Trophoblast cell (in vitro differentiated cells and primary cell): ENCODE measurements around the gene STARD3NL.
A peak's percentile ranks its signal among the peaks of the same experiment; 100 is the strongest.

Source experiments
- DNase-seq, 2 donors: peaks; one replicate each; pipeline ENCODE4 v3.0.0-alpha.2; 2016
- H2AFZ ChIP-seq: 2 replicates; pipeline ENCODE4 v1.6.1; 2013; ENCODE audit warnings: low read length, moderate library complexity, mild to moderate bottlenecking; ENCODE audit not compliant: insufficient read depth, poor library complexity
- H2AK5ac ChIP-seq: 2 replicates; pipeline ENCODE4 v1.6.1; 2013; ENCODE audit warnings: mild to moderate bottlenecking, low read length
- H2BK120ac ChIP-seq: 2 replicates; pipeline ENCODE4 v1.6.1; 2013; ENCODE audit warnings: low read length, mild to moderate bottlenecking, moderate library complexity; ENCODE audit not compliant: insufficient read depth, poor library complexity
- H2BK12ac ChIP-seq: 2 replicates; pipeline ENCODE4 v1.6.1; 2013; ENCODE audit warnings: mild to moderate bottlenecking, low read length, moderate library complexity
- H2BK5ac ChIP-seq: 2 replicates; pipeline ENCODE4 v1.6.1; 2013; ENCODE audit warnings: low read length, low read depth, moderate library complexity, mild to moderate bottlenecking; ENCODE audit not compliant: poor library complexity
- H3K14ac ChIP-seq: 2 replicates; pipeline ENCODE4 v1.6.1; 2013; ENCODE audit warnings: mild to moderate bottlenecking, low read length
- H3K18ac ChIP-seq: 2 replicates; pipeline ENCODE4 v1.6.1; 2013; ENCODE audit warnings: mild to moderate bottlenecking, low read length
- H3K23ac ChIP-seq: 2 replicates; pipeline ENCODE4 v1.6.1; 2013; ENCODE audit warnings: low read length
- H3K27ac ChIP-seq: 2 replicates; pipeline ENCODE4 v1.5.1; 2013; ENCODE audit warnings: low read depth, mild to moderate bottlenecking, inconsistent platforms, low read length, moderate library complexity
- H3K27me3 ChIP-seq: 2 replicates; pipeline ENCODE4 v1.6.1; 2013; ENCODE audit warnings: inconsistent platforms, mild to moderate bottlenecking, low read length, moderate library complexity; ENCODE audit not compliant: insufficient read depth
- H3K36me3 ChIP-seq, 2 experiments: 1 replicate in 1 of 2; 2 replicates in 1 of 2; pipeline ENCODE4 v1.6.1; 2013; ENCODE audit warnings: low read length in 2 of 2, mild to moderate bottlenecking in 2 of 2, moderate library complexity in 1 of 2; ENCODE audit not compliant: insufficient read depth in 2 of 2, control insufficient read depth in 1 of 2
- H3K4ac ChIP-seq: 2 replicates; pipeline ENCODE4 v1.6.1; 2013; ENCODE audit warnings: low read depth, mild to moderate bottlenecking, low read length, moderate library complexity
- H3K4me1 ChIP-seq, 2 experiments: 1 replicate in 1 of 2; 2 replicates in 1 of 2; pipeline ENCODE4 v1.6.1; 2013; ENCODE audit warnings: low read length in 2 of 2, mild to moderate bottlenecking in 2 of 2, moderate library complexity in 1 of 2; ENCODE audit not compliant: insufficient read depth in 2 of 2, control insufficient read depth in 1 of 2
- H3K4me2 ChIP-seq: 2 replicates; pipeline ENCODE4 v1.6.1; 2013; ENCODE audit warnings: inconsistent platforms, mild to moderate bottlenecking, low read length, moderate library complexity
- H3K4me3 ChIP-seq: 2 replicates; pipeline ENCODE4 v1.5.1; 2013; ENCODE audit warnings: mild to moderate bottlenecking, low read depth, low read length, inconsistent platforms
- H3K79me1 ChIP-seq: one replicate; pipeline ENCODE4 v1.6.1; 2013; ENCODE audit warnings: low read length
- H3K79me2 ChIP-seq: 2 replicates; pipeline ENCODE4 v1.6.1; 2013; ENCODE audit warnings: low read length, mild to moderate bottlenecking; ENCODE audit not compliant: control insufficient read depth, insufficient read depth, poor library complexity
- H3K9ac ChIP-seq: 2 replicates; pipeline ENCODE4 v1.6.1; 2013; ENCODE audit warnings: mild to moderate bottlenecking, low read length
- H3K9me3 ChIP-seq: 2 replicates; pipeline ENCODE4 v1.6.1; 2013; ENCODE audit warnings: low read depth, mild to moderate bottlenecking, control low read depth, inconsistent platforms, low read length; ENCODE audit not compliant: insufficient read depth
- H4K12ac ChIP-seq: 2 replicates; pipeline ENCODE4 v1.6.1; 2013; ENCODE audit warnings: low read depth, mild to moderate bottlenecking, low read length, moderate library complexity
- H4K8ac ChIP-seq: 2 replicates; pipeline ENCODE4 v1.6.1; 2013; ENCODE audit warnings: low read depth, mild to moderate bottlenecking, low read length, moderate library complexity
- H4K91ac ChIP-seq: one replicate; pipeline ENCODE4 v1.6.1; 2013; ENCODE audit warnings: low read depth, mild to moderate bottlenecking, low read length, moderate library complexity
- WGBS: extraction: QIAGEN DNeasy Blood & Tissue Kit; methylation state at CpG from one replicate; pipeline ENCODE4 v1.1.7; 2013; ENCODE audit warnings: missing lambda C conversion rate; ENCODE audit not compliant: insufficient read length, insufficient coverage; ENCODE audit errors: extremely low coverage; 5-methylcytosine and 5-hydroxymethylcytosine counted together

Gene STARD3NL

GRCh38 chr7:38220452-38220851 lies 42.4 kb downstream of the STARD3NL start:
- no peak overlapping the region for H4K12ac ChIP-seq
- no peak overlapping the region for H3K4me2 ChIP-seq
- no peak overlapping the region for H2AK5ac ChIP-seq
- no peak overlapping the region for H3K9ac ChIP-seq
- H2BK12ac ChIP-seq = no peak overlapping the region
- H3K79me2 ChIP-seq = no peaks in the 10 kb centered on the region
- H3K4ac ChIP-seq = no peak overlapping the region
- H3K36me3 ChIP-seq = peaks cover 14 to 30% of the 10 kb centered on the region in 2 experiments
- no peak overlapping the region for H3K27ac ChIP-seq
- no peak overlapping the region for H2AFZ ChIP-seq
- no peak overlapping the region for H3K14ac ChIP-seq
- no peak overlapping the region for H3K23ac ChIP-seq
- no peak for DNase-seq
- H4K8ac ChIP-seq = no peak overlapping the region
- no CpG with 5 or more reads among the region's 3 CpGs for WGBS
- H3K9me3 ChIP-seq = no peaks in the 10 kb centered on the region
- H2BK120ac ChIP-seq = no peak overlapping the region
- H3K27me3 ChIP-seq = no peaks in the 10 kb centered on the region
- H3K4me1 ChIP-seq = no peaks in the 10 kb centered on the region
- H2BK5ac ChIP-seq = no peak overlapping the region
- no peak overlapping the region for H4K91ac ChIP-seq
- no peak overlapping the region for H3K18ac ChIP-seq
- no peaks in the 10 kb centered on the region for H3K79me1 ChIP-seq
- no peak overlapping the region for H3K4me3 ChIP-seq

GRCh38 chr7:38222481-38223096 lies 44.5 kb downstream of the STARD3NL start:
- no peak overlapping the region for H3K4me2 ChIP-seq
- H4K91ac ChIP-seq = no peak overlapping the region
- no peak overlapping the region for H2BK120ac ChIP-seq
- no peaks in the 10 kb centered on the region for H3K27me3 ChIP-seq
- H3K4me1 ChIP-seq = no peaks in the 10 kb centered on the region
- no peak overlapping the region for H2BK5ac ChIP-seq
- H2AK5ac ChIP-seq = no peak overlapping the region
- no peak overlapping the region for H3K4ac ChIP-seq
- peaks cover 13 to 24% of the 10 kb centered on the region in 2 experiments for H3K36me3 ChIP-seq
- no peak overlapping the region for H2BK12ac ChIP-seq
- DNase-seq = peak; percentile 2 to 77
- H3K79me2 ChIP-seq = no peaks in the 10 kb centered on the region
- no peak overlapping the region for H4K12ac ChIP-seq
- no CpG with 5 or more reads among the region's 5 CpGs for WGBS
- no peak overlapping the region for H3K18ac ChIP-seq
- H3K14ac ChIP-seq = no peak overlapping the region
- H3K79me1 ChIP-seq = no peaks in the 10 kb centered on the region
- no peak overlapping the region for H2AFZ ChIP-seq
- H3K9me3 ChIP-seq = no peaks in the 10 kb centered on the region
- no peak overlapping the region for H3K4me3 ChIP-seq
- H4K8ac ChIP-seq = no peak overlapping the region
- H3K9ac ChIP-seq = no peak overlapping the region
- H3K23ac ChIP-seq = no peak overlapping the region
- no peak overlapping the region for H3K27ac ChIP-seq

GRCh38 chr7:38223306-38223705 lies 45.3 kb downstream of the STARD3NL start:
- Histone ChIP-seq H3K4me3 (no peak overlapping the region), H2AK5ac (no peak overlapping the region), H3K9ac (no peak overlapping the region), H3K9me3 (no peaks in the 10 kb centered on the region), H3K4ac (no peak overlapping the region), H2BK120ac (no peak overlapping the region), H4K12ac (no peak overlapping the region), H2AFZ (no peak overlapping the region), H3K36me3 (peaks cover 13 to 23% of the 10 kb centered on the region in 2 experiments), H3K27ac (no peak overlapping the region), H4K8ac (no peak overlapping the region), H3K79me1 (no peaks in the 10 kb centered on the region), H3K23ac (no peak overlapping the region), H2BK5ac (no peak overlapping the region), H3K14ac (no peak overlapping the region), H2BK12ac (no peak overlapping the region), H4K91ac (no peak overlapping the region), H3K79me2 (no peaks in the 10 kb centered on the region), H3K18ac (no peak overlapping the region), H3K27me3 (no peaks in the 10 kb centered on the region), H3K4me1 (no peaks in the 10 kb centered on the region), H3K4me2 (no peak overlapping the region)
- no CpG with 5 or more reads among the region's 2 CpGs for WGBS
- no peak for DNase-seq

GRCh38 chr7:38224392-38224791 lies 46.3 kb downstream of the STARD3NL start:
- Histone ChIP-seq H4K12ac (no peak overlapping the region), H3K4me2 (no peak overlapping the region), H3K23ac (no peak overlapping the region), H3K36me3 (peaks cover 13 to 24% of the 10 kb centered on the region in 2 experiments), H2AFZ (no peak overlapping the region), H2AK5ac (no peak overlapping the region), H2BK12ac (no peak overlapping the region), H3K79me1 (no peaks in the 10 kb centered on the region), H3K4me1 (no peaks in the 10 kb centered on the region), H3K9ac (no peak overlapping the region), H3K9me3 (no peaks in the 10 kb centered on the region), H3K27ac (no peak overlapping the region), H4K8ac (no peak overlapping the region), H2BK5ac (no peak overlapping the region), H3K27me3 (no peaks in the 10 kb centered on the region), H3K14ac (no peak overlapping the region), H3K4me3 (no peak overlapping the region), H3K18ac (no peak overlapping the region), H4K91ac (no peak overlapping the region), H3K79me2 (no peaks in the 10 kb centered on the region), H2BK120ac (no peak overlapping the region), H3K4ac (no peak overlapping the region)
- no peak for DNase-seq
- WGBS = no CpG with 5 or more reads among the region's 5 CpGs
